DMS114 treated with DMSO at 0.1 percent for 48 hours (cell line): ENCODE results near the gene TENM4.

Experiments used
- DNase-seq: peaks from one replicate; lab custom pipeline; 2025; ENCODE audit not compliant: unreplicated experiment; lab: John Stamatoyannopoulos, UW

Gene TENM4

DNA sequence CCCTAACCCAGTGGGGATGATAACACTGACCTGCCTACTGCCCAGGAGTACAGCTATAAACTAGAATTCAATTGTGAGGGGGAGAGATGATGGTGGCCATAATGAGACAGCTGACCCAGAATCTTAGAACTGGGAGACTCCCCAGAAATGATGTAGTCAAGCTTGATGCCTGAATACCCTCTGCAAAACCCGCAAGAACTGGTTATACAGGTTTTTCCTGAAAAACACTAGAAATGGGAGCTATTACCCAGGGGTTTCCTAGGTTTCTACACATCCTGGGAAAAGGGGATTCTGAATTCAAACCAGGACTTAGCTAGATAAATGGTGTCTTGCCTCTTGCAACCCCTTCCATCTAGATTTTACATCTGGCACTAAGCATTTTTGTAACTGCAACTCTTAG is 752.4 kb downstream of the TENM4 start:
- DNase-seq = no peak

- DNase-seq = no peak
These were observed 755.7 kb downstream of the TENM4 start for GRCh38 chr11:78685156-78685555.

- no peak for DNase-seq
These were observed 756.5 kb downstream of the TENM4 start for GRCh38 chr11:78684377-78684776.

GRCh38 chr11:78683774-78684173 is 757.1 kb downstream of the TENM4 start:
- no peak for DNase-seq

- no peak for DNase-seq
These were observed 764.7 kb downstream of the TENM4 start for GRCh38 chr11:78676026-78676557.

DNA sequence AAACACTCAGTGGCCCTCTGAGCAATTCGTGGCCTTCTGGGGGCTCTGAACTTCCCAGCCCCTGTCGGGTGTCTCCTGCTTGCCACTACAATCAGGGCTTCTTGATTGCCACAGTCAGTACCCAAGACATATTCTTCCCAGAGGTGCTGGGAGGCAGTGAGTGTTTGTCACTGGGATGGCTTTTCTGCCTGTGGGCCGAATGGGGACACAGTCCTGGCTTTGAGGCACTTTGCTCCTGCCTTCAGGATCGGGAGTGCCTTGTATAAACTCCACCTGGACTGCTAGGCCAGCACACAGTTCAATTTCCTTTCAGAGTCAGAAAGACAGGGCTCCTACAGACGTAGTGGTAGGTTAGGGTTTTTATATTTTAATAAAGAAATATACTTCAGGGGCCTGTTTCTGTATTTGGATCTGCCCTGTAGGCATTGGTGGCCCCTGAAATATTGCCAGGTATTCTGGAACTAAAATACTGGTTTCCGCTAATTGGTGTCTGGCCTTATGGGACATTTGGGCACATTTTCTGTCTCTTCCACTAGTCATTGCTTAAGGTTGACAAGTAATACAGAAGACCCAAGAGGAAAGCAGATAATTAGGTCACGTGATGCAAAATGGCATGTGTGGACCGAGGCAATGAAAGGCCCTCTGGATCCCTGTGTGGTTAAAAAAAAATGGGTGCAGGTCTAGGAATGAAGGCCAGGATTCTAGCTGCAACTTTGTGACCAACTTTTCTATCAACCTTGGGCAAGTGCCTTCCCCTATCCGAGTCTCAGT is 767.8 kb downstream of the TENM4 start:
- no peak for DNase-seq

DNA sequence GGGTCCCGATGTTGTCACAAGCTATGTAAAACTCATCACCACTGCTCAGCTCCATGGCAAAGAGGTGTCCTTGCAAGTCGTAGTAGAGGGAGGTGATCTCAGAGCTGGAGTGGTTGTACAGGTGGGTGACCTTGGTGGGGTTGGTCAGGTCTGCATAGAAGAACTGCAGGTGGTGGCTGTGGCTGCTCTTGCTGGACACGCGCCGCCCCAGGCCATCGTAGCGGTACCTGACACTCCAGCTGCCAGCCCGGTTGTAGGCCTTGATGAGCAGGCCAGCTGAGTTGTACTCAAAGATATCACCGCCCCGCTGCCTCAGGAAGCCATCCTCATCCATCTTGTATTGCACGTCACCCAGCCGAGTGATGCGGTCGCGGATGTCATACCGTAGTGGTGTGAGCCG is 771.6 kb downstream of the TENM4 start:
- no peak for DNase-seq

DNA sequence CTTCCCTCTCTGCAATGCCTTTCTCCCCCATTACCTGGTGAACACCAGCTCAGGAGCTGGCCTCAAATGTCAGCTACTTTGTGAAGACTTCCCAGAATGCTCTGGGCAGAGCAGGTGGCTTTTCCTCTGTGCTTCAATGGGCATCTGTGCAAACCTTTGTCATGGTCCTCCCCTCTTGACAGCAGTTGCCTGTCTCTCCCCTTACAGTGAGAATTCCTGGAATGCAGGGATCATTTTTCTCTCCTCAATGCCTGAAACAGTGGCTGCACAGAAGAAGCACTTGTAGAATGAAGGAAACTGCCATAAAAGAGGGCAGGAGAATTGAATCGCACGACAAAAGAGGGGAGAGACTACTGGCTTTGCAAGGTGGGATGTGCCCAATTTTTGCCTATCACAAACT is 773.4 kb downstream of the TENM4 start:
- DNase-seq = no peak

DNA sequence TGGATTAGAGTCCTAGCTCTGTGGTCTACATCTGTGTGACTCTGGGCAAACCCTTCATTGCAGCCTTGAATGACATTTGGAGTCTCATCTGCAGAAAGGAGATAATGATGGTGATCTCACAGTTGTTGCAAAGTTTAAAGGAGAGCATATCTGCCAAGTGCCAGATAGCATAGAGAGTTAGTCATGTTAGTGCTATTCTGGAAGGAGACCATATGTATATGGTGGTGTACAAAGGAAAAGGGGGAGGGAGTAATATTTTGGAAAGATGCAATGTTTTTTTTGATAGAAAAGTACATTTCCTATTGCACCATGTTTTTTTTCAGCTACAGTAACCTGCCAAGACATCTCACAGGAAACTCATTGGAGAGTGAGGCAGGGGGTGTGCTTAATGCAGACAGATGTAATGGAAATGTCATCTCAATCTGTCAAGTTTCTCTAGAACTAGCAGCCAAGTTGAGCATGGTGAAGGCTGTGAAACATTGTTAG is 774.1 kb downstream of the TENM4 start:
- DNase-seq = no peak

- no peak for DNase-seq
These were observed 776.2 kb downstream of the TENM4 start for GRCh38 chr11:78664636-78665035.

- no peak for DNase-seq
These were observed 778.0 kb downstream of the TENM4 start for GRCh38 chr11:78662811-78663210.

DNA sequence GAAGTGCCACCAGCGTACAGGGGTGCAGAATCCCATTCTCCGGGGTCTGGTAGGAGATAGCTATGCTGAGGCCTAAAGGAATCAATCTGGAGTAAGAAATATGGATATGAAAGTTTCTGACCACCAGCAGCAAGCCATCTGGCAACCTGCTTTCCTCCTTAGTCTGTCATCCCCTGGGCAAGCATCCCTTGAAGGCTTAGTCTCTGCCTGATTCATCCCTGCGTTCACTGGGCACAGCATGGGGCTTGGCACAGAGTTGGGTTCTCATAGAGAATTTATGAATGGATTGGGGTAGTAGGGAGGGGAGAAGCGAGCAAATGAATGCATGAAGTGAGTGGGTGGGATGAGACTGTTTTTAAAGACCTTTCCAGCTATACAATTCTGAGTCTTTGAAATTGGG is 780.4 kb downstream of the TENM4 start:
- no peak for DNase-seq

- DNase-seq = no peak
These were observed 781.2 kb downstream of the TENM4 start for GRCh38 chr11:78659326-78660270.

DNA sequence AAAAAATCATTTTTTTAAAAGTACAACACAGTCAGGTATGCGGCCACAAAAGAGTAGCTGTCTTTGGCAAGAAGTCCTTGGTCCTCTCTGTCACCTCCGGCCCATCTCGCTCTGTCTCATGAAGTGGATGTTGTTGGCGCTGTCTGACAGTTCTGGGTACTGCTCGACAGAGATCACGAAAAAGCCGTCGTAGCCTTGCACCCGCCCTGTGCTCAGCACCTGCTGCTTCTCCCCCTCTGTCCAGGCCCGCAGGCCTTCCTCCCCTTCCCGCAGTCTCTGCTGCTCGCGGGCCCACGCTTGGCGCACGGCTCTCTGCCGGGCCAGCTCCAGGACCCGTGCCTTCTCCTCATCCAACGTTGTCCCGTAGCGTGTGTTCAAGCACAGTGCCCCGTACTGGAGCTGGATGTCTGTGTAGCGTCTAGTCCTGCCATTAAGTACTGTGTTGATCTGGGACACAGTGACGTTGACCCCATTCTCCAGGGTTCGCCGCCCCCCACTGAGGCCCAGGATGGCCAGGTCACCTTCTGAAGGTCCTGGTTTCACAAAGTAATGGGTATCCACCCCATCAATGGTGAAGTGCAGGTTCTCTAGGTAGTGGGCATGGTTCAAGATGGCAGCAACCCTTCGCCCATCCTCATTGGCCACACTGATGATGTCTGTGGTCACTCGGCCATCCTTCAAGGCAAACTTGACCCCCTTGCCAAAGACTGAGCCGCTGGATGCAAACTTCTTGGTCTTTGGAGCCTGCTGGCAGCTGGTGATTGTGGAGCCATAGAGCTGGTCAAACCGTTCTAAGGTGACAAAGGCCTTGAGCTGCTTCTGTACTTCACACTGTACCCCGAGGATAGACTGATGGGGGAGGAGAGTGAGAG is 782.6 kb downstream of the TENM4 start:
- no peak for DNase-seq

- DNase-seq = no peak
These were observed 783.4 kb downstream of the TENM4 start for GRCh38 chr11:78657441-78657840.

DNA sequence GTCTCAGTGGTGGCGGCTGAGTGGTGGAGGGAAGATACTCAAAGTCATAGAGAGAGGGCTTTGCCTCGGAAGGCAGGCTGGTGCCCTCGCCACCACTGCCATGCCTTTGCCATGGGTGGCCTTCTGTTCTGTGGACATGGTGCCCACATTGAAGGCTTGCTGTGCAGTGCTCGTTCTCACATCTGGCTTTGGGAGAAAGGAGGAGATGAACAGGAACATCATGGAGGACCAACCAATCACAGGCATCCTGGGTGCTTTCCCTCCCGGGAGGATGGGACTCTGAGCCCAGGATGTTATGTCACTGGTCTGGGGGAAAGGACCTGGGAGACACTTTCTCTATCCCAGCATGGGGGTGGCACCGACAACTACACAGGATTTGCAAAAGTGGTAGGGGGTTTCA is 783.8 kb downstream of the TENM4 start:
- no peak for DNase-seq

DNA sequence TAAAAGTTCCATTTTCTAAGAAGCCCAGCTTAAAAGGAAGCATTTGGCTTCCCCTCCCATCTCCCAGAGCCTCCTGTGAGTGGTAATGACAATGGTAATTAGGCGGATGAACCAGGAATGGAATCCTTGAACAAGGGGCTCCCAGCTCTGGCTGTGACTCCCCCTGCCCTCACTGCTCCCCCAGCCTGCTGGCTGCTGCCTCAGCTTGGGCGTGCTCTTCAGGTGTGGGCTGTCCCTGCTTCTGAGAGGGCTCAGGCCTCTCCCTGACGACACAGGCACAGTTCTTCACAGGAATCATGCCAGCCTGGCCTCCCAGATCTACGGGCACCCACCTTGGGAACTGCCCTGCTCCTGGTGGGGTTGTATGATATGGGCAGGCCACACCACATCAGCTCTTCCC is 784.5 kb downstream of the TENM4 start:
- no peak for DNase-seq

- DNase-seq = no peak
These were observed 785.3 kb downstream of the TENM4 start for GRCh38 chr11:78655561-78655960.

GRCh38 chr11:78654866-78655265 is 786.0 kb downstream of the TENM4 start:
- DNase-seq = no peak

GRCh38 chr11:78654071-78654470 is 786.8 kb downstream of the TENM4 start:
- no peak for DNase-seq
